H1 (cell line): ENCODE measurements around the gene UGGT2.

Source experiments
- ATF2 ChIP-seq: IDR thresholded peaks from 2 replicates; pipeline ENCODE4 v1.6.1; 2012; ENCODE audit warnings: low read length, inconsistent platforms
- CBX5 ChIP-seq: fragments of 300-800, 300-1000 bp; sonication (generic); IDR thresholded peaks from 2 replicates; pipeline ENCODE4 v1.7.1; 2016; ENCODE audit warnings: antibody characterized with exemption, low read length, low read depth
- CREB1 ChIP-seq: IDR thresholded peaks from 2 replicates; pipeline ENCODE4 v1.6.1; 2012; ENCODE audit warnings: inconsistent platforms
- CTCF ChIP-seq, 3 experiments: IDR thresholded peaks; 1 replicate in 2 of 3; 2 replicates in 1 of 3; pipeline versions ENCODE4 v1.5.1 to v1.6.1; 2011; ENCODE audit warnings: low read length in 3 of 3, mild to moderate bottlenecking in 3 of 3, inconsistent platforms in 2 of 3, low read depth in 1 of 3, moderate library complexity in 1 of 3; ENCODE audit not compliant: insufficient read depth in 1 of 3; ENCODE audit errors: control extremely low read depth in 1 of 3
- EP300 ChIP-seq, 2 experiments: IDR thresholded peaks; 1 replicate in 1 of 2; 2 replicates in 1 of 2; pipeline ENCODE4 v1.6.1; 2011 to 2012; ENCODE audit warnings: low read depth in 2 of 2, low read length in 2 of 2, mild to moderate bottlenecking in 2 of 2, borderline replicate concordance in 1 of 2, inconsistent platforms in 1 of 2, moderate library complexity in 1 of 2
- EZH2 ChIP-seq: fragments of 200-600 bp; sonication (generic); IDR thresholded peaks from 2 replicates; pipeline ENCODE4 v1.7.1; 2012; ENCODE audit warnings: low read depth, mild to moderate bottlenecking, moderate library complexity, low read length, inconsistent platforms; ENCODE audit not compliant: severe bottlenecking
- NANOG ChIP-seq: IDR thresholded peaks from 2 replicates; pipeline ENCODE4 v1.6.1; 2011; ENCODE audit warnings: low read length, low read depth, mild to moderate bottlenecking, inconsistent platforms; ENCODE audit not compliant: insufficient read depth, poor library complexity, severe bottlenecking
- POLR2A ChIP-seq, 2 experiments: IDR thresholded peaks; 1 replicate in 1 of 2; 2 replicates in 1 of 2; pipeline ENCODE4 v1.6.1; 2011; ENCODE audit warnings: low read depth in 2 of 2, low read length in 2 of 2, mild to moderate bottlenecking in 2 of 2; ENCODE audit errors: control extremely low read depth in 1 of 2
- POLR2AphosphoS5 ChIP-seq: IDR thresholded peaks from 2 replicates; pipeline ENCODE4 v1.6.1; 2011; ENCODE audit warnings: low read depth, low read length
- RNF2 ChIP-seq: fragments of 200-900, 300-1000 bp; sonication (generic); IDR thresholded peaks from 2 replicates; pipeline ENCODE4 v1.7.1; 2016; ENCODE audit warnings: borderline replicate concordance, low read depth, mild to moderate bottlenecking, antibody characterized with exemption, low read length; ENCODE audit not compliant: poor library complexity, severe bottlenecking; ENCODE audit errors: missing control alignments
- RXRA ChIP-seq: IDR thresholded peaks from 2 replicates; pipeline ENCODE4 v1.6.1; 2011; ENCODE audit warnings: low read depth, mild to moderate bottlenecking, low read length, moderate library complexity; ENCODE audit not compliant: insufficient read depth
- SIN3A ChIP-seq, 2 experiments: IDR thresholded peaks in 1 of 2; conservative IDR thresholded peaks in 1 of 2; 2 replicates each; pipeline ENCODE4 v1.6.1; 2011 to 2012; ENCODE audit warnings: low read length in 2 of 2, improper control_type of control experiment in 1 of 2, low read depth in 1 of 2, mild to moderate bottlenecking in 1 of 2
- SRF ChIP-seq: IDR thresholded peaks from 2 replicates; pipeline ENCODE4 v1.6.1; 2011; ENCODE audit warnings: mild to moderate bottlenecking, low read depth, low read length, moderate library complexity
- ZNF274 ChIP-seq: IDR thresholded peaks from 2 replicates; pipeline ENCODE4 v1.7.0; 2012; ENCODE audit warnings: low read length, borderline replicate concordance; ENCODE audit errors: extremely low read depth

- no peak for TF ChIP-seq EZH2
- TF ChIP-seq CTCF (IDR thresholded peaks at IDR 0.05; ENCODE audit: control extremely low read depth in 1 of 3, insufficient read depth in 1 of 3, low read depth in 1 of 3, low read length in 3 of 3), result no peak
- TF ChIP-seq EP300 (IDR thresholded peaks at IDR 0.05; ENCODE audit: borderline replicate concordance in 1 of 2, low read depth in 2 of 2, low read length in 2 of 2), result no peak
- TF ChIP-seq POLR2AphosphoS5, result no peak
- no peak for TF ChIP-seq SRF
- no peak for TF ChIP-seq CREB1
- TF ChIP-seq ATF2, result no peak
- no peak for TF ChIP-seq RNF2
- TF ChIP-seq POLR2A (IDR thresholded peaks at IDR 0.05; ENCODE audit: control extremely low read depth in 1 of 2, low read depth in 2 of 2, low read length in 2 of 2), result no peak
- TF ChIP-seq NANOG, result no peak
- no peak for TF ChIP-seq ZNF274
- TF ChIP-seq SIN3A (conservative IDR thresholded peaks at IDR 0.05 in 1 of 2, IDR thresholded peaks at IDR 0.05 in 1 of 2; ENCODE audit: low read depth in 1 of 2, low read length in 2 of 2), result no peak
- no peak for TF ChIP-seq RXRA
- TF ChIP-seq CBX5, result no peak
These were observed 182.8 kb downstream of the UGGT2 start for GRCh38 chr13:95870421-95870820.
